Uterine smooth muscle cell (primary cell): Measurements from ENCODE around the gene PCDHA6. TPM values are rescaled to one million over a fixed set of nuclear protein-coding genes. Genes with fewer than 3 reads are reported as not detected.

Experiments used
- total RNA-seq: library from RNA; depleted of rRNA; stranded (reverse); fragments of >200 nt; gene quantifications from 2 replicates; pipeline ENCODE4 v1.2.3, GENCODE V29; 2014

Gene PCDHA6
- total RNA-seq: 0.77 and 1.4 TPM in 2 replicates

GRCh38 chr5:140827704-140828361, at the start of gene PCDHA6:
Gene PCDHA6, plus strand, starts transcription at chr5:140827960. Its CDS starts 132 bp downstream, at chr5:140828092.

GRCh38 chr5:140785905-140786686, 41.7 kb upstream of the PCDHA6 start, which contains the start of gene PCDHA1:
Gene PCDHA1, plus strand, starts transcription at chr5:140786140.

GRCh38 chr5:140794595-140795258, 33.0 kb upstream of the PCDHA6 start, which contains the start of gene PCDHA2:
Gene PCDHA2, plus strand, starts transcription at chr5:140794852.

GRCh38 chr5:140800816-140801493, 26.8 kb upstream of the PCDHA6 start, which contains the start of gene PCDHA3:
Gene PCDHA3, plus strand, starts transcription at chr5:140801057.

GRCh38 chr5:140806834-140807775, 20.7 kb upstream of the PCDHA6 start, which contains the start of gene PCDHA4:
Gene PCDHA4, plus strand, starts transcription at chr5:140807068.

GRCh38 chr5:140821375-140822280, 6.1 kb upstream of the PCDHA6 start, which contains the start of gene PCDHA5:
Gene PCDHA5, plus strand, starts transcription at chr5:140821613.

GRCh38 chr5:140833993-140834392, 6.2 kb downstream of the PCDHA6 start, which contains the start of gene PCDHA7:
Gene PCDHA7, plus strand, starts transcription at chr5:140834269. Its CDS starts 115 bp downstream, at chr5:140834384.

GRCh38 chr5:140840978-140841962, 13.5 kb downstream of the PCDHA6 start, which contains the start of gene PCDHA8:
Gene PCDHA8, plus strand, starts transcription at chr5:140841187. Its CDS starts 135 bp downstream, at chr5:140841322.

GRCh38 chr5:140848139-140849102, 20.7 kb downstream of the PCDHA6 start, which contains the start of gene PCDHA9:
Gene PCDHA9, plus strand, starts transcription at chr5:140848382. Its CDS starts 114 bp downstream, at chr5:140848496.

GRCh38 chr5:140855772-140856674, 28.3 kb downstream of the PCDHA6 start, which contains the start of gene PCDHA10:
Gene PCDHA10, plus strand, starts transcription at chr5:140855897. Its CDS starts 152 bp downstream, at chr5:140856049.

GRCh38 chr5:140868721-140869554, 41.2 kb downstream of the PCDHA6 start, which contains the start of gene PCDHA11:
Gene PCDHA11, plus strand, starts transcription at chr5:140868957. Its CDS starts 147 bp downstream, at chr5:140869104.

GRCh38 chr5:140875085-140876065, 47.6 kb downstream of the PCDHA6 start, which contains the start of gene PCDHA12:
Gene PCDHA12, plus strand, starts transcription at chr5:140875308. Its CDS starts 165 bp downstream, at chr5:140875473.

